Measurements from ENCODE around the gene NPBWR2. TPM values are rescaled to one million over a fixed set of nuclear protein-coding genes. Genes with fewer than 3 reads are reported as not detected.
A peak's percentile ranks its signal among the peaks of the same experiment; 100 is the strongest.

The NPBWR2 gene
- total and polyA plus RNA-seq, 8 donors, result not detected

- Histone ChIP-seq H3K27ac (no peak overlapping the region), H3K36me3 (no peaks in the 10 kb centered on the region), H3K4me1 (no peaks in the 10 kb centered on the region), H3K27me3 (no peaks in the 10 kb centered on the region), H3K4me3 (no peak overlapping the region), H3K9me3 (no peaks in the 10 kb centered on the region)
- intact Hi-C loops (cut with DNase I), result no loop called here
- no peak for ATAC-seq
- peak in 3 of 6 donors; percentile 7 to 43 (median 31) for DNase-seq
- no peak for FAIRE-seq
- WGBS, 2 donors, result 73 to 83% methylated on average over 19 of the region's 19 CpGs
- TF ChIP-seq, protein P1, sequence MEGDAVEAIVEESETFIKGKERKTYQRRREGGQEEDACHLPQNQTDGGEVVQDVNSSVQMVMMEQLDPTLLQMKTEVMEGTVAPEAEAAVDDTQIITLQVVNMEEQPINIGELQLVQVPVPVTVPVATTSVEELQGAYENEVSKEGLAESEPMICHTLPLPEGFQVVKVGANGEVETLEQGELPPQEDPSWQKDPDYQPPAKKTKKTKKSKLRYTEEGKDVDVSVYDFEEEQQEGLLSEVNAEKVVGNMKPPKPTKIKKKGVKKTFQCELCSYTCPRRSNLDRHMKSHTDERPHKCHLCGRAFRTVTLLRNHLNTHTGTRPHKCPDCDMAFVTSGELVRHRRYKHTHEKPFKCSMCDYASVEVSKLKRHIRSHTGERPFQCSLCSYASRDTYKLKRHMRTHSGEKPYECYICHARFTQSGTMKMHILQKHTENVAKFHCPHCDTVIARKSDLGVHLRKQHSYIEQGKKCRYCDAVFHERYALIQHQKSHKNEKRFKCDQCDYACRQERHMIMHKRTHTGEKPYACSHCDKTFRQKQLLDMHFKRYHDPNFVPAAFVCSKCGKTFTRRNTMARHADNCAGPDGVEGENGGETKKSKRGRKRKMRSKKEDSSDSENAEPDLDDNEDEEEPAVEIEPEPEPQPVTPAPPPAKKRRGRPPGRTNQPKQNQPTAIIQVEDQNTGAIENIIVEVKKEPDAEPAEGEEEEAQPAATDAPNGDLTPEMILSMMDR (IDR thresholded peaks at IDR 0.05), result no peak
Observed at GRCh38 chr20:64111841-64112641, 4.7 kb upstream of the NPBWR2 start.

GRCh38 chr20:64110411-64111068, 3.2 kb upstream of the NPBWR2 start:
- no peak for FAIRE-seq
- Histone ChIP-seq H3K4me3 (no peak overlapping the region), H3K27ac (no peak overlapping the region), H3K9me3 (no peaks in the 10 kb centered on the region), H3K27me3 (no peaks in the 10 kb centered on the region), H3K36me3 (no peaks in the 10 kb centered on the region), H3K4me1 (no peaks in the 10 kb centered on the region)
- WGBS, 2 donors, result 81 to 85% methylated on average over 10 of the region's 10 CpGs
- DNase-seq, result peak in 1 of 6 donors; percentile 37
- no peak for ATAC-seq
- TF ChIP-seq, protein P1 (IDR thresholded peaks at IDR 0.05), result no peak
- intact Hi-C loops (cut with DNase I), result no loop called here

GRCh38 chr20:64109831-64110391, 2.5 kb upstream of the NPBWR2 start:
- no peak overlapping the region for H3K4me3 ChIP-seq
- peak in 2 of 6 donors; percentile 15 to 51 for DNase-seq
- no peaks in the 10 kb centered on the region for H3K27me3 ChIP-seq
- FAIRE-seq, result no peak
- H3K9me3 ChIP-seq, result no peaks in the 10 kb centered on the region
- H3K4me1 ChIP-seq, result no peaks in the 10 kb centered on the region
- ATAC-seq, result no peak
- TF ChIP-seq, protein P1 (IDR thresholded peaks at IDR 0.05), result no peak
- no peaks in the 10 kb centered on the region for H3K36me3 ChIP-seq
- WGBS, 2 donors, result 64 to 78% methylated on average over 16 of the region's 16 CpGs
- no peak overlapping the region for H3K27ac ChIP-seq
- intact Hi-C loops (cut with DNase I), result no loop called here

- Histone ChIP-seq H3K9me3 (no peaks in the 10 kb centered on the region), H3K27me3 (no peaks in the 10 kb centered on the region), H3K27ac (no peak overlapping the region), H3K36me3 (no peaks in the 10 kb centered on the region), H3K4me1 (no peaks in the 10 kb centered on the region), H3K4me3 (no peak overlapping the region)
- DNase-seq (peak in 2 of 6 donors; percentile 21 to 53), FAIRE-seq (no peak), ATAC-seq (no peak)
- 61 to 71% methylated on average over 25 to 26 of the region's 26 CpGs for WGBS, 2 donors
- TF ChIP-seq, protein P1 (IDR thresholded peaks at IDR 0.05), result no peak
- intact Hi-C loops (cut with DNase I), result no loop called here
Observed at GRCh38 chr20:64108731-64109681, 1.6 kb upstream of the NPBWR2 start.

Data from pancreas (tissue), 10 donors.